Tibial nerve (tissue), 3 donors: ENCODE results near the gene VAMP8.

Source experiments
- CTCF ChIP-seq, 5 experiments: fragments of 200-600 bp in 3 of 5; fragments of 450-650 bp in 2 of 5; sonication (generic) in 3 of 5; IDR thresholded peaks; one replicate each; pipeline ENCODE4 v1.5.1; 2016 to 2019; ENCODE audit warnings: antibody characterized with exemption in 5 of 5, mild to moderate bottlenecking in 3 of 5, moderate library complexity in 2 of 5
- POLR2A ChIP-seq, 2 donors: fragments of 450-650 bp; IDR thresholded peaks; one replicate each; pipeline ENCODE4 v1.6.1; 2017; ENCODE audit warnings: antibody characterized with exemption in 2 of 2, mild to moderate bottlenecking in 2 of 2, moderate library complexity in 2 of 2

DNA sequence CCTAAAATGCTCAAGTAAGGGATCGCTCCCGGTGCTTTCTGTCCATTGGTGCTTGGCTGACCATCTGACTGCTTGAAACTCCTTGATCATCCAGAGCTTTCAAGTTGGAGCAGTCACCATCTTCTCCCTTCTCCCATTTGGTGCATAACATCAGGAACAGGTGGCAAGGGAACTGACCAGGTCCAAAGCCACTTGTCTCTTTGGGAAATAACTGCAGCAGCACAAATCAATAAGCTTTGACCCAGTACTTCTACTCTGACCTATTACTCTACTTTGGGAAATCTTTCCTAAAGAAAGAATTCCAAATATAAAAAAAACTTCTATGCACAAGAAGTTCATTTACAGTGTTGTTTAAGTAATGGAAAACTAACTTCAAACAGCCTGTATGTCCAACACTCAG is 49.0 kb upstream of the VAMP8 start:
- TF ChIP-seq CTCF (IDR thresholded peaks at IDR 0.05) (no peak), POLR2A (IDR thresholded peaks at IDR 0.05) (no peak)
